ENCODE data around the gene HVCN1.

The HVCN1 gene

GRCh38 chr12:110696283-110696682 is 7.4 kb upstream of the HVCN1 start:
- Histone ChIP-seq H3K36me3 (ENCODE audit: control insufficient read depth, insufficient read depth, low read length) (no peaks in the 10 kb centered on the region), H3K4me3 (ENCODE audit: low read depth, low read length) (no peak overlapping the region), H3K9ac (no peak overlapping the region), H2AFZ (no peak overlapping the region), H3K9me3 (ENCODE audit: control insufficient read depth, low read length) (no peaks in the 10 kb centered on the region), H3K4me1 (no peaks in the 10 kb centered on the region), H3K27ac (no peak overlapping the region), H3K79me2 (no peaks in the 10 kb centered on the region), H3K27me3 (ENCODE audit: control insufficient read depth, insufficient read depth, low read length) (no peaks in the 10 kb centered on the region), H3K4me2 (ENCODE audit: low read length) (no peak overlapping the region)
- no peak for TF ChIP-seq CTCF (IDR thresholded peaks at IDR 0.05)

- Histone ChIP-seq H3K9ac (no peak overlapping the region), H3K79me2 (no peaks in the 10 kb centered on the region), H2AFZ (no peak overlapping the region), H3K27me3 (ENCODE audit: control insufficient read depth, insufficient read depth, low read length) (no peaks in the 10 kb centered on the region), H3K9me3 (ENCODE audit: control insufficient read depth, low read length) (no peaks in the 10 kb centered on the region), H3K4me1 (no peaks in the 10 kb centered on the region), H3K4me3 (ENCODE audit: low read depth, low read length) (no peak overlapping the region), H3K36me3 (ENCODE audit: control insufficient read depth, insufficient read depth, low read length) (no peaks in the 10 kb centered on the region), H3K27ac (no peak overlapping the region), H3K4me2 (ENCODE audit: low read length) (no peak overlapping the region)
- no peak for TF ChIP-seq CTCF (IDR thresholded peaks at IDR 0.05)
These were observed 5.5 kb upstream of the HVCN1 start for GRCh38 chr12:110694330-110694901.

GRCh38 chr12:110693731-110694130 is 4.8 kb upstream of the HVCN1 start:
- H3K27me3 ChIP-seq (ENCODE audit: control insufficient read depth, insufficient read depth, low read length): no peaks in the 10 kb centered on the region
- no peak for TF ChIP-seq CTCF (IDR thresholded peaks at IDR 0.05)
- H2AFZ ChIP-seq: no peak overlapping the region
- H3K9me3 ChIP-seq (ENCODE audit: control insufficient read depth, low read length): no peaks in the 10 kb centered on the region
- H3K27ac ChIP-seq: no peak overlapping the region
- no peaks in the 10 kb centered on the region for H3K4me1 ChIP-seq
- H3K36me3 ChIP-seq (ENCODE audit: control insufficient read depth, insufficient read depth, low read length): no peaks in the 10 kb centered on the region
- H3K9ac ChIP-seq: no peak overlapping the region
- no peaks in the 10 kb centered on the region for H3K79me2 ChIP-seq
- H3K4me3 ChIP-seq (ENCODE audit: low read depth, low read length): no peak overlapping the region
- H3K4me2 ChIP-seq (ENCODE audit: low read length): no peak overlapping the region

- no peaks in the 10 kb centered on the region for H3K4me1 ChIP-seq
These were observed 1.2 kb upstream of the HVCN1 start for GRCh38 chr12:110690127-110690430.

More at GRCh38 chr12:110690127-110690430, 1.2 kb upstream of the HVCN1 start:
- H3K36me3 ChIP-seq (ENCODE audit: control insufficient read depth, insufficient read depth, low read length): no peaks in the 10 kb centered on the region
- H3K27ac ChIP-seq: no peak overlapping the region
- no peak overlapping the region for H2AFZ ChIP-seq
- H3K9me3 ChIP-seq (ENCODE audit: control insufficient read depth, low read length): no peaks in the 10 kb centered on the region
- H3K79me2 ChIP-seq: no peaks in the 10 kb centered on the region
- H3K27me3 ChIP-seq (ENCODE audit: control insufficient read depth, insufficient read depth, low read length): no peaks in the 10 kb centered on the region
- no peak overlapping the region for H3K4me2 ChIP-seq (ENCODE audit: low read length)
- H3K4me3 ChIP-seq (ENCODE audit: low read depth, low read length): no peak overlapping the region
- TF ChIP-seq CTCF (IDR thresholded peaks at IDR 0.05): no peak
- H3K9ac ChIP-seq: no peak overlapping the region

Measured in parathyroid adenoma (tissue), 2 donors.